ENCODE results near the gene CCKAR. TPM values are rescaled to one million over a fixed set of nuclear protein-coding genes. Genes with fewer than 3 reads are reported as not detected.

CCKAR gene
- total and polyA plus RNA-seq, 2 of the 8 experiments (the other 6 are each of a cell fraction or from before 2014, with no cell fraction given) = not detected

DNA sequence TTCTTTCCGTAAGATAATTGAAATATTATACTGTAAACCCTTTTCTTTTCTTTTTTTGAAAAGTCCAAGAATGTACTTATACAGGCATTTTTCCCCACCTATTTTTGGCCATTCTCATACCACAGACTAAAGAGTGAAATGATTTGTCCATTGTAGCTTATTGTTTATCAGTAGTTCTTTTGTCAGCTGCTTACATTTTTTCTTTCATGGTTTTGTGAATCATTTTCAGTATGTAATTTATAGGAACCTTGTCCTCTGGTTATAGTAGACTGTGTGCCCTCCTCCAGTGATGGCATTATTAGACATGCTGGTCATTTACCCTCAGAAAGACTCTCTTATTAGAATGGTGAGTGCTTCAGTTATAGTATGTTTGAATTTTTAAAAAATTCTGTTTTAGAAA lies 56.7 kb downstream of the CCKAR start (continued):
- TF ChIP-seq RXRA (IDR thresholded peaks at IDR 0.05; ENCODE audit: insufficient read depth, low read depth, low read length) (no peak), GTF2F1 (IDR thresholded peaks at IDR 0.05; ENCODE audit: borderline replicate concordance, low read depth, low read length) (no peak), JUN (IDR thresholded peaks at IDR 0.05; ENCODE audit: low read depth, low read length) (no peak), POLR2A (IDR thresholded peaks at IDR 0.05; ENCODE audit: control extremely low read depth in 1 of 2, low read depth in 2 of 2, low read length in 2 of 2) (no peak), YY1 (IDR thresholded peaks at IDR 0.05; ENCODE audit: low read depth, low read length) (no peak)
